NCI-H774 (cell line): ENCODE results near the gene SCNN1B.
"Not testable (repeated sequence)": the region's sequence is repeated elsewhere in the genome, so short reads cannot be mapped to it uniquely, and the experiment has no call there.

Experiments
- DNase-seq: peaks from one replicate; lab custom pipeline; 2025; lab: John Stamatoyannopoulos, UW

The SCNN1B gene

GRCh38 chr16:23302045-23302956 lies at the start of gene SCNN1B:
Gene SCNN1B (plus strand): TSS chr16:23302302. CDS start chr16:23348600, 46,298 bp downstream.
- peak; percentile 33 for DNase-seq

- no peak for DNase-seq
Measured at GRCh38 chr16:23252310-23252709, 49.8 kb upstream of the SCNN1B start.

GRCh38 chr16:23253650-23254049 lies 48.5 kb upstream of the SCNN1B start:
- DNase-seq = not testable (repeated sequence)

- no peak for DNase-seq
Measured at GRCh38 chr16:23254338-23254737, 47.8 kb upstream of the SCNN1B start.

- no peak for DNase-seq
Measured at GRCh38 chr16:23255000-23255399, 47.1 kb upstream of the SCNN1B start.

- no peak for DNase-seq
Measured at GRCh38 chr16:23256440-23256839, 45.7 kb upstream of the SCNN1B start.

- no peak for DNase-seq
Measured at GRCh38 chr16:23257682-23258081, 44.4 kb upstream of the SCNN1B start.

- DNase-seq = no peak
Measured at GRCh38 chr16:23258919-23259237, 43.2 kb upstream of the SCNN1B start.

- DNase-seq = no peak
Measured at GRCh38 chr16:23267647-23268046, 34.5 kb upstream of the SCNN1B start.

GRCh38 chr16:23268561-23268960 lies 33.5 kb upstream of the SCNN1B start:
- no peak for DNase-seq

GRCh38 chr16:23269248-23269953 lies 32.7 kb upstream of the SCNN1B start:
- no peak for DNase-seq

GRCh38 chr16:23270654-23271053 lies 31.4 kb upstream of the SCNN1B start:
- DNase-seq = no peak

GRCh38 chr16:23274968-23275367 lies 27.1 kb upstream of the SCNN1B start:
- DNase-seq = no peak

- DNase-seq = no peak
Measured at GRCh38 chr16:23276821-23277220, 25.3 kb upstream of the SCNN1B start.

GRCh38 chr16:23278031-23278430 lies 24.1 kb upstream of the SCNN1B start:
- no peak for DNase-seq

- DNase-seq = peak; percentile 43
Measured at GRCh38 chr16:23279721-23280153, 22.4 kb upstream of the SCNN1B start.

GRCh38 chr16:23280483-23280967 lies 21.6 kb upstream of the SCNN1B start:
- DNase-seq = peak; percentile 46

- no peak for DNase-seq
Measured at GRCh38 chr16:23282568-23282967, 19.5 kb upstream of the SCNN1B start.

- no peak for DNase-seq
Measured at GRCh38 chr16:23283571-23283970, 18.5 kb upstream of the SCNN1B start.

- DNase-seq = no peak
Measured at GRCh38 chr16:23284584-23284983, 17.5 kb upstream of the SCNN1B start.

GRCh38 chr16:23286131-23286532 lies 16.0 kb upstream of the SCNN1B start:
- no peak for DNase-seq

GRCh38 chr16:23288209-23288608 lies 13.9 kb upstream of the SCNN1B start:
- DNase-seq = no peak
